GM12873 (cell line): Measurements from ENCODE around the gene RIMBP3C.

Experiments
- CTCF ChIP-seq: IDR thresholded peaks from 2 replicates; pipeline ENCODE4 v1.5.1; 2012; ENCODE audit warnings: low read depth, mild to moderate bottlenecking, moderate library complexity, low read length, control low read depth; ENCODE audit not compliant: insufficient read depth; ENCODE audit errors: missing control alignments

The RIMBP3C gene

GRCh38 chr22:21590809-21591641 is 39.8 kb upstream of the RIMBP3C start:
- no peak for TF ChIP-seq CTCF

GRCh38 chr22:21589396-21589795 is 38.1 kb upstream of the RIMBP3C start:
- no peak for TF ChIP-seq CTCF

- TF ChIP-seq CTCF, result no peak
Measured at GRCh38 chr22:21587803-21588611, 36.7 kb upstream of the RIMBP3C start.

GRCh38 chr22:21585389-21585788 is 34.1 kb upstream of the RIMBP3C start:
- no peak for TF ChIP-seq CTCF

- no peak for TF ChIP-seq CTCF
Measured at GRCh38 chr22:21582801-21583740, 31.8 kb upstream of the RIMBP3C start.

- no peak for TF ChIP-seq CTCF
Measured at GRCh38 chr22:21579474-21579851, 28.2 kb upstream of the RIMBP3C start.
